KMS-11 (cell line): ENCODE measurements around the gene CDH13.

Experiments used
- H2AFZ ChIP-seq: fragments of 200-600 bp; sonication (generic); 2 replicates; pipeline ENCODE4 v1.6.1; 2016; ENCODE audit warnings: antibody characterized with exemption, mixed run types, low read depth
- H3K27ac ChIP-seq: fragments of 200-600 bp; sonication (generic); 2 replicates; pipeline ENCODE4 v1.6.1; 2016; ENCODE audit warnings: mild to moderate bottlenecking, mixed run types
- H3K27me3 ChIP-seq: fragments of 200-600 bp; sonication (generic); 2 replicates; pipeline ENCODE4 v1.6.1; 2017; ENCODE audit warnings: mild to moderate bottlenecking, low read depth, mixed run types, moderate library complexity; ENCODE audit not compliant: insufficient read depth
- H3K36me3 ChIP-seq: fragments of 200-600 bp; sonication (generic); 2 replicates; pipeline ENCODE4 v1.6.1; 2017; ENCODE audit warnings: mild to moderate bottlenecking, mixed run types; ENCODE audit not compliant: insufficient read depth
- H3K4me1 ChIP-seq: fragments of 200-600 bp; sonication (generic); 2 replicates; pipeline ENCODE4 v1.6.1; 2016; ENCODE audit warnings: mild to moderate bottlenecking, low read depth, mixed run types; ENCODE audit not compliant: poor library complexity, severe bottlenecking
- H3K4me2 ChIP-seq: fragments of 200-600 bp; sonication (generic); 2 replicates; pipeline ENCODE4 v1.7.0; 2016; ENCODE audit warnings: mild to moderate bottlenecking, mixed run types
- H3K4me3 ChIP-seq: fragments of 200-600 bp; sonication (generic); IDR thresholded peaks from 2 replicates; pipeline ENCODE4 v1.6.1; 2017; ENCODE audit warnings: low read depth, low read length, mixed read lengths; ENCODE audit not compliant: insufficient read depth
- H3K79me2 ChIP-seq: fragments of 200-600 bp; sonication (generic); 2 replicates; pipeline ENCODE4 v1.6.1; 2016; ENCODE audit warnings: low read depth, mixed run types; ENCODE audit not compliant: insufficient read depth
- H3K9ac ChIP-seq: fragments of 200-600 bp; sonication (generic); 2 replicates; pipeline ENCODE4 v1.6.1; 2016; ENCODE audit warnings: mild to moderate bottlenecking, mixed run types
- H4K20me1 ChIP-seq: fragments of 200-600 bp; sonication (generic); 2 replicates; pipeline ENCODE4 v1.6.1; 2016; ENCODE audit warnings: mild to moderate bottlenecking, mixed run types; ENCODE audit not compliant: insufficient read depth
- TF ChIP-seq, protein P1 (sequence below): fragments of 200-600 bp; sonication (generic); conservative IDR thresholded peaks from 2 replicates; pipeline ENCODE4 v1.6.1; 2017; ENCODE audit warnings: low read depth, mild to moderate bottlenecking, antibody characterized with exemption, low read length, moderate library complexity, mixed read lengths

Gene CDH13

DNA sequence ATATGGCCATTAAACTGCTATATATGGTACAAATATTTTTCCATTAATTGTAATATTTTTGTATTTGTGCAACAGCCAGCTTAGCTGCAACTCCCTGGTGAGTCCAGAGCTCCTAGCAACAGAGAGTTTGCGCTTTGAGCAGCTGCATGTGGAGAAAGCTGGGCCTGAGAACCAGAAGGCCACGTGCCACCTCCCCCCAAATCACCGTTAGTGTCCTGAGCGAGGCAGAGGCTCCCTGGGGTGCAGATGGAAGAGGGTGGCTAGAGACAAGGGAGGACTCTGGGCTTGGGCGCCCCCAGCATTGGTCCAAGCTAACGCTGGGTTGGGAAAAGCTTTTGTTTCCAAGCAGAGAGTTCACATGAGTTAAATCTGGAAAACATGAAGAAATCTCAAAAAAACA lies 1222.7 kb downstream of the CDH13 start:
- no peak overlapping the region for H3K9ac ChIP-seq
- no peaks in the 10 kb centered on the region for H3K4me1 ChIP-seq
- no peak overlapping the region for H3K4me3 ChIP-seq
- no peak overlapping the region for H3K4me2 ChIP-seq
- no peaks in the 10 kb centered on the region for H4K20me1 ChIP-seq
- H3K27me3 ChIP-seq: no peaks in the 10 kb centered on the region
- TF ChIP-seq, protein P1, sequence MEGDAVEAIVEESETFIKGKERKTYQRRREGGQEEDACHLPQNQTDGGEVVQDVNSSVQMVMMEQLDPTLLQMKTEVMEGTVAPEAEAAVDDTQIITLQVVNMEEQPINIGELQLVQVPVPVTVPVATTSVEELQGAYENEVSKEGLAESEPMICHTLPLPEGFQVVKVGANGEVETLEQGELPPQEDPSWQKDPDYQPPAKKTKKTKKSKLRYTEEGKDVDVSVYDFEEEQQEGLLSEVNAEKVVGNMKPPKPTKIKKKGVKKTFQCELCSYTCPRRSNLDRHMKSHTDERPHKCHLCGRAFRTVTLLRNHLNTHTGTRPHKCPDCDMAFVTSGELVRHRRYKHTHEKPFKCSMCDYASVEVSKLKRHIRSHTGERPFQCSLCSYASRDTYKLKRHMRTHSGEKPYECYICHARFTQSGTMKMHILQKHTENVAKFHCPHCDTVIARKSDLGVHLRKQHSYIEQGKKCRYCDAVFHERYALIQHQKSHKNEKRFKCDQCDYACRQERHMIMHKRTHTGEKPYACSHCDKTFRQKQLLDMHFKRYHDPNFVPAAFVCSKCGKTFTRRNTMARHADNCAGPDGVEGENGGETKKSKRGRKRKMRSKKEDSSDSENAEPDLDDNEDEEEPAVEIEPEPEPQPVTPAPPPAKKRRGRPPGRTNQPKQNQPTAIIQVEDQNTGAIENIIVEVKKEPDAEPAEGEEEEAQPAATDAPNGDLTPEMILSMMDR: no peak
- H3K79me2 ChIP-seq: no peaks in the 10 kb centered on the region
- no peak overlapping the region for H3K27ac ChIP-seq
- H3K36me3 ChIP-seq: no peaks in the 10 kb centered on the region
- no peak overlapping the region for H2AFZ ChIP-seq
